ENCODE data around the gene SLC25A22.

DNA sequence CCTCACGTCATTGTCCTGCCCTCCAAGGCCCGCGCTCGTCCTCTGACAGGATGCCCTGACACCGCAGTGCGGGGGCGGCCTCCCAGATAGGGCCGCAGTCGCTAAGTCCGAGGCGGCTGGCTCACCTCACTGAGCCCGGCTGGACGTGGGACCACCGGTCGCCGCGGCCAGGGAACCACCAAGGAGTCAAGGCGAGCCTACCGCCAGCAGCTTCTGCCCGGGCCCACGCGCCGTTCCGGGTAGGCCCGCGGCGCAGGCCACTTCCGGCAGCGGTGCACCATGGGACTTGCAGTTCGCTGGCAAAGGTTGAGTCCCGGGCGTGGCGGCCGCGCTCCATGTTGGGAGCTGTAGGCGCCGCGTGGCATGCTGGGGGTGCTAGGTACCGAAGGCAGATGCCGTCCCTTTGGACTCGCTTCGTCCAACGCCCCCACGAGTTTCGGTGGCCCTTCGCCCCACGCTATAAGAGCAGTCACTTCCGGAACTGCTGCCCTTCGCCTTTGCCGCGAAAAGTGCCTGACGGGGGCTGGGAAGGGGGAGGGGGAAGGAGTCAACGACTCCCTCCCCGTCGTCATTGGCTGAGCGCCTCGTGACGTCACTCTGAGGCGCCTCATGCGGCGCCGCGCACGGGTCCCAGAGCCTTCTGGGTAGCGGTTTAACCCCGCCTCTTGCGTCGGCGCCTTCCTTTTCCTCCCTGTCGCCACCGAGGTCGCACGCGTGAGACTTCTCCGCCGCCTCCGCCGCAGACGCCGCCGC lies 11.4 kb upstream of the SLC25A22 start, which contains the start of gene RPLP2:
- TF ChIP-seq POLR2AphosphoS5 (IDR thresholded peaks at IDR 0.05): peak; percentile 96 to 99 (median 97)
- peak; percentile 29 for TF ChIP-seq EP300 (IDR thresholded peaks at IDR 0.05; ENCODE audit: low read depth)
- TF ChIP-seq, protein P1, sequence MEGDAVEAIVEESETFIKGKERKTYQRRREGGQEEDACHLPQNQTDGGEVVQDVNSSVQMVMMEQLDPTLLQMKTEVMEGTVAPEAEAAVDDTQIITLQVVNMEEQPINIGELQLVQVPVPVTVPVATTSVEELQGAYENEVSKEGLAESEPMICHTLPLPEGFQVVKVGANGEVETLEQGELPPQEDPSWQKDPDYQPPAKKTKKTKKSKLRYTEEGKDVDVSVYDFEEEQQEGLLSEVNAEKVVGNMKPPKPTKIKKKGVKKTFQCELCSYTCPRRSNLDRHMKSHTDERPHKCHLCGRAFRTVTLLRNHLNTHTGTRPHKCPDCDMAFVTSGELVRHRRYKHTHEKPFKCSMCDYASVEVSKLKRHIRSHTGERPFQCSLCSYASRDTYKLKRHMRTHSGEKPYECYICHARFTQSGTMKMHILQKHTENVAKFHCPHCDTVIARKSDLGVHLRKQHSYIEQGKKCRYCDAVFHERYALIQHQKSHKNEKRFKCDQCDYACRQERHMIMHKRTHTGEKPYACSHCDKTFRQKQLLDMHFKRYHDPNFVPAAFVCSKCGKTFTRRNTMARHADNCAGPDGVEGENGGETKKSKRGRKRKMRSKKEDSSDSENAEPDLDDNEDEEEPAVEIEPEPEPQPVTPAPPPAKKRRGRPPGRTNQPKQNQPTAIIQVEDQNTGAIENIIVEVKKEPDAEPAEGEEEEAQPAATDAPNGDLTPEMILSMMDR (IDR thresholded peaks at IDR 0.05): no peak
